Astrocyte of the spinal cord (primary cell): ENCODE measurements around the gene CDRT4.

Experiments used
- DNase-seq: peaks from one replicate; pipeline ENCODE4 v3.0.0; 2011; ENCODE audit warnings: low read depth, low spot score
- H3K4me3 ChIP-seq: 2 replicates; pipeline ENCODE4 v1.5.1; 2011; ENCODE audit warnings: low read depth, mild to moderate bottlenecking, low read length, moderate library complexity
- CTCF ChIP-seq: IDR thresholded peaks from 2 replicates; pipeline ENCODE4 v1.5.1; 2012; ENCODE audit warnings: low read depth, mild to moderate bottlenecking, low read length, inconsistent platforms
- in situ Hi-C: cut with HindIII; loops from 2 replicates; pipeline ENCODE4 v1.10.0; 2017; ENCODE audit warnings: low sequenced_read_pairs

Gene CDRT4

GRCh38 chr17:15503731-15504130, 36.3 kb upstream of the CDRT4 start:
- H3K4me3 ChIP-seq: no peak overlapping the region
- no peak for TF ChIP-seq CTCF
- in situ Hi-C loops: no loop called here
- DNase-seq: no peak

- H3K4me3 ChIP-seq: no peak overlapping the region
- peak; percentile 91 for DNase-seq
- TF ChIP-seq CTCF: peak; percentile 95
- in situ Hi-C loops: no loop called here
Measured at GRCh38 chr17:15502369-15503112, 35.1 kb upstream of the CDRT4 start.

GRCh38 chr17:15501793-15502192, 34.4 kb upstream of the CDRT4 start:
- in situ Hi-C loops: no loop called here
- no peak overlapping the region for H3K4me3 ChIP-seq
- no peak for DNase-seq
- TF ChIP-seq CTCF: no peak

- TF ChIP-seq CTCF: no peak
- in situ Hi-C loops: no loop called here
- no peak overlapping the region for H3K4me3 ChIP-seq
- no peak for DNase-seq
Measured at GRCh38 chr17:15501282-15501681, 33.9 kb upstream of the CDRT4 start.

- TF ChIP-seq CTCF: no peak
- H3K4me3 ChIP-seq: no peak overlapping the region
- DNase-seq: no peak
- in situ Hi-C loops: no loop called here
Measured at GRCh38 chr17:15498107-15498506, 30.7 kb upstream of the CDRT4 start.

GRCh38 chr17:15496735-15497670, 29.6 kb upstream of the CDRT4 start:
- DNase-seq: no peak
- no peak for TF ChIP-seq CTCF
- H3K4me3 ChIP-seq: no peak overlapping the region
- in situ Hi-C loops: no loop called here
